GM12801 (cell line): ENCODE results near the gene URM1.

ENCODE experiments used
- CTCF ChIP-seq: IDR thresholded peaks from one replicate; pipeline ENCODE4 v1.5.1; 2011; ENCODE audit warnings: control low read depth; ENCODE audit not compliant: insufficient read length; ENCODE audit errors: extremely low read depth

The URM1 gene

GRCh38 chr9:128342971-128343680 is 28.0 kb upstream of the URM1 start:
- TF ChIP-seq CTCF = no peak

GRCh38 chr9:128343855-128344254 is 27.3 kb upstream of the URM1 start:
- no peak for TF ChIP-seq CTCF

- TF ChIP-seq CTCF = no peak
These were observed 26.1 kb upstream of the URM1 start for GRCh38 chr9:128344931-128345605.

GRCh38 chr9:128349125-128349524 is 22.0 kb upstream of the URM1 start:
- no peak for TF ChIP-seq CTCF

- no peak for TF ChIP-seq CTCF
These were observed 21.4 kb upstream of the URM1 start for GRCh38 chr9:128349772-128350171.

GRCh38 chr9:128355451-128355850 is 15.7 kb upstream of the URM1 start:
- TF ChIP-seq CTCF = no peak

- TF ChIP-seq CTCF = no peak
These were observed 13.1 kb upstream of the URM1 start for GRCh38 chr9:128358090-128358489.
